Measurements from ENCODE around the gene KANSL1L. TPM values are rescaled to one million over a fixed set of nuclear protein-coding genes. Genes with fewer than 3 reads are reported as not detected.

KANSL1L gene
- total and polyA plus RNA-seq, 11 donors: 6.1 to 24.9 (median 18.0) TPM

- ATAC-seq: no peak
- H3K4me1 ChIP-seq: no peaks in the 10 kb centered on the region
- intact Hi-C loops (cut with DNase I): loop anchor here in 1 of 10 donors (10.0 kb wide), 1 partner anchor 65 kb away; no protein-coding TSS in a partner anchor
Measured at GRCh38 chr2:210099940-210100339, 71.3 kb downstream of the KANSL1L start.

GRCh38 chr2:210094787-210095186, 76.4 kb downstream of the KANSL1L start:
- no peak overlapping the region for H3K27ac ChIP-seq

More at GRCh38 chr2:210099940-210100339, 71.3 kb downstream of the KANSL1L start:
- 88 to 96% (median 90%) methylated on average over 6 of the region's 6 CpGs for WGBS, 4 donors
- Histone ChIP-seq H3K4me3 (no peak overlapping the region), H3K36me3 (peaks cover 0 to 35% (median 7%) of the 10 kb centered on the region in 9 donors), H3K27ac (no peak overlapping the region), H3K9me3 (no peaks in the 10 kb centered on the region), H3K27me3 (no peaks in the 10 kb centered on the region)
- TF ChIP-seq CTCF (IDR thresholded peaks at IDR 0.05) (no peak), POLR2A (IDR thresholded peaks at IDR 0.05) (no peak)
- DNase-seq: no peak

GRCh38 chr2:210092791-210093190, 78.4 kb downstream of the KANSL1L start:
- no peak overlapping the region for H3K4me3 ChIP-seq

More at GRCh38 chr2:210094787-210095186, 76.4 kb downstream of the KANSL1L start:
- no peaks in the 10 kb centered on the region for H3K4me1 ChIP-seq
- ATAC-seq (no peak), DNase-seq (no peak)
- intact Hi-C loops (cut with DNase I): no loop called here
- H3K9me3 ChIP-seq: no peaks in the 10 kb centered on the region
- H3K36me3 ChIP-seq: peaks cover 0 to 14% (median 0%) of the 10 kb centered on the region in 9 donors
- H3K27me3 ChIP-seq: no peaks in the 10 kb centered on the region
- TF ChIP-seq CTCF (IDR thresholded peaks at IDR 0.05) (no peak), POLR2A (IDR thresholded peaks at IDR 0.05) (no peak)
- H3K4me3 ChIP-seq: no peak overlapping the region

GRCh38 chr2:210086930-210087329, 84.3 kb downstream of the KANSL1L start:
- ATAC-seq (no peak), DNase-seq (no peak)
- no peaks in the 10 kb centered on the region for H3K4me1 ChIP-seq
- H3K27me3 ChIP-seq: no peaks in the 10 kb centered on the region
- H3K27ac ChIP-seq: no peak overlapping the region
- no peaks in the 10 kb centered on the region for H3K36me3 ChIP-seq
- WGBS, 4 donors: 42 to 50% (median 43%) methylated on average over 2 of the region's 2 CpGs
- H3K9me3 ChIP-seq: no peaks in the 10 kb centered on the region
- intact Hi-C loops (cut with DNase I): no loop called here
- no peak overlapping the region for H3K4me3 ChIP-seq
- TF ChIP-seq CTCF (IDR thresholded peaks at IDR 0.05): no peak
- TF ChIP-seq POLR2A (IDR thresholded peaks at IDR 0.05): no peak

More at GRCh38 chr2:210092791-210093190, 78.4 kb downstream of the KANSL1L start:
- intact Hi-C loops (cut with DNase I): no loop called here
- no peak for TF ChIP-seq CTCF (IDR thresholded peaks at IDR 0.05)
- H3K36me3 ChIP-seq: peaks cover 0 to 13% (median 0%) of the 10 kb centered on the region in 9 donors
- no peak overlapping the region for H3K27ac ChIP-seq
- no peaks in the 10 kb centered on the region for H3K9me3 ChIP-seq
- ATAC-seq (no peak), DNase-seq (no peak)
- H3K4me1 ChIP-seq: no peaks in the 10 kb centered on the region
- H3K27me3 ChIP-seq: no peaks in the 10 kb centered on the region

All from heart left ventricle (tissue), 16 donors.